Stomach smooth muscle (tissue), 2 donors: ENCODE results near the gene LANCL1.

Source experiments
- H3K27ac ChIP-seq: one replicate; pipeline ENCODE4 v1.7.0; 2013; ENCODE audit warnings: mild to moderate bottlenecking, low read length, inconsistent platforms
- H3K27me3 ChIP-seq, 2 donors: one replicate each; pipeline ENCODE4 v1.7.0; 2013; ENCODE audit warnings: low read length in 2 of 2; ENCODE audit not compliant: insufficient read depth in 2 of 2, control insufficient read depth in 1 of 2
- H3K36me3 ChIP-seq, 2 donors: one replicate each; pipeline ENCODE4 v1.7.0; 2013; ENCODE audit warnings: low read length in 2 of 2; ENCODE audit not compliant: control insufficient read depth in 2 of 2, insufficient read depth in 2 of 2
- H3K4me1 ChIP-seq: one replicate; pipeline ENCODE4 v1.7.0; 2013; ENCODE audit warnings: low read length; ENCODE audit not compliant: control insufficient read depth, insufficient read depth
- H3K4me3 ChIP-seq, 2 donors: one replicate each; pipeline ENCODE4 v1.7.0; 2013; ENCODE audit warnings: low read length in 2 of 2
- H3K9ac ChIP-seq, 2 donors: one replicate each; pipeline ENCODE4 v1.7.0; 2013; ENCODE audit warnings: low read length in 2 of 2, mild to moderate bottlenecking in 1 of 2
- H3K9me3 ChIP-seq, 2 donors: one replicate each; pipeline ENCODE4 v1.7.0; 2013; ENCODE audit warnings: low read length in 2 of 2; ENCODE audit not compliant: control insufficient read depth in 2 of 2
- donor health status: healthy.
- donor health status: Pancreatic carcinoma.

The LANCL1 gene, protein sequence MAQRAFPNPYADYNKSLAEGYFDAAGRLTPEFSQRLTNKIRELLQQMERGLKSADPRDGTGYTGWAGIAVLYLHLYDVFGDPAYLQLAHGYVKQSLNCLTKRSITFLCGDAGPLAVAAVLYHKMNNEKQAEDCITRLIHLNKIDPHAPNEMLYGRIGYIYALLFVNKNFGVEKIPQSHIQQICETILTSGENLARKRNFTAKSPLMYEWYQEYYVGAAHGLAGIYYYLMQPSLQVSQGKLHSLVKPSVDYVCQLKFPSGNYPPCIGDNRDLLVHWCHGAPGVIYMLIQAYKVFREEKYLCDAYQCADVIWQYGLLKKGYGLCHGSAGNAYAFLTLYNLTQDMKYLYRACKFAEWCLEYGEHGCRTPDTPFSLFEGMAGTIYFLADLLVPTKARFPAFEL

DNA sequence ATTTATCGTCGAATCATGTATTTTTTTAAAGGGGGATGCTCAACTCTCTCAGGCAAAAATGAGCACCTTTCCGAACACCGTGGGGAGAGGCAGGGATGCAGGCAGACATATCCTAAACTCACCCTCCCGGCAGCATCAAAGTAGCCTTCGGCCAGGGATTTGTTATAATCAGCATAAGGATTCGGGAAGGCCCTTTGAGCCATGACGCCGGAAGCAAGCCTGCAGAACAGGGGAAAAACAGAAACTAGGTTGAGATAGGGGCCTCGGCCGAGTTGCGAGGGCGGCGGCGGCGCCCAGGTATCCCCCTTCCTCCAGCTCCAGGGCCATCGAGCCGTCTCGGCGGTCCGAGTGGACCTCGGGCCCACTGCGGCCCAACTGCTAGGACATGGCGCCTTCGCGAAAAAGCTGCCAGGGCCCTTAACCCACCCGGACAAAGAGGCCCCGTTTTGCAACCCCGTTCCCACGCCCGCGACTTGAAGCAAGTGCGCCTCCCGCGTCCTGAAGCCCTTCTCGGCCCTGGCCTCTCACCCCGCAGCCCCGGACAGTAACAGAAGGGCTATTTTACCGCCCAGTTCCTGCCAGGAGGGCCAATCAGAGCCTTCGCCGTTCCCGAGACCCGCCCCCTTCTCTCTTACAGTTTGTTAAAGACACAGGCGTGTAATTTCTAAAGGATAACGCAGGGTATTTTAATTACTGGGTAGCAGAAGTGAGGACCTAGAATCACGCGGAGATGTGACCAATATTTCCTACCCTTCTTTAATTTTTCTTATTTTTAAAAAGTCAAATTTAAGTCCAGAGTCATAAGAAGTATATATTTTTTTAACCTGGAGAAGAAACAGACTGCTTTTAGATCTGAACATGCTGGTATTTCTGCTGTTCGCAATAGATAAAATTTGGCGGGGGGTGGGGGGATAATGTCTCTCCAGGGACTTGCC lies at the start of gene LANCL1:
TSS of gene LANCL1 (minus strand) at position 566 of the 935 bp plus-strand sequence. CDS start at position 203, 363 bp downstream.
- H3K4me3 ChIP-seq = peak within 1 kb of the TSS; percentile 89 to 90
- peak within 1 kb of the TSS; percentile 56 for H3K27ac ChIP-seq
- H3K36me3 ChIP-seq = peaks cover 5 to 8% of the 10 kb centered on the region in 2 donors
- H3K9ac ChIP-seq = peak within 1 kb of the TSS; percentile 81 to 91
- no peaks in the 10 kb centered on the region for H3K4me1 ChIP-seq
- H3K9me3 ChIP-seq = no peaks in the 10 kb centered on the region
- H3K27me3 ChIP-seq = no peaks in the 10 kb centered on the region

GRCh38 chr2:210524533-210524932 lies 48.0 kb upstream of the LANCL1 start:
- H3K27me3 ChIP-seq = no peaks in the 10 kb centered on the region
- no peak overlapping the region for H3K4me3 ChIP-seq
- H3K9me3 ChIP-seq = no peaks in the 10 kb centered on the region
- H3K36me3 ChIP-seq = no peaks in the 10 kb centered on the region
- H3K27ac ChIP-seq = no peak overlapping the region
- H3K4me1 ChIP-seq = no peaks in the 10 kb centered on the region
- no peak overlapping the region for H3K9ac ChIP-seq

DNA sequence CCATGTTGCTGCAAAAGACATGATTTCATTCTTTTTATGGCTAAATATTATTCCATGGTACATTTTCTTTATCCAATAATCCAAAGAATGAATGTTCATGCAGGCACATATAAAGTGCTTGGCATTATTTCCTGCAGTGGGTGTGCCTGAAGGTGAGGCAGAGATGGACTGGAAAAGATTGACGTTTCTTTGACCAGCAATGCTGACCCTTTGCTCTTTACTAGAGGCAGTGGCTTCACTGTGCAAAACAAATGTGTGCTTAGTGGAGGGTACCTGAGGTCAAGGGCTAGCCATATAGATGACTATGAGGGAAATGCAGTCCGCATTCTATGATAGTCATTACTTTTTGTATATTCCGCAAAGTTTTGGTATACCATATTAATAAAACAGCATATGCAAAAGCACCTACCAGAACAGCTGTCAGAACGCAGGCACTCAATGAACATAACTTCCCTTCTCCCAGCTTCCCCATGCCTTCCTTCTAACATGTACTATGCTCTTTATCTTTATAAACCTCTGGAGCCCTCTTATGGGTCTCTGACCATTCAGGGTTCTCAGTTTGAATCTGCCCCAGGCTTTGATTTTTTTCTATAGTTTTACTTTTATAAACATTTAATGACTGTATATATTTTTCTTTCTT lies 47.2 kb upstream of the LANCL1 start:
- Histone ChIP-seq H3K4me1 (no peaks in the 10 kb centered on the region), H3K4me3 (no peak overlapping the region), H3K9ac (no peak overlapping the region), H3K27ac (no peak overlapping the region), H3K27me3 (no peaks in the 10 kb centered on the region), H3K9me3 (no peaks in the 10 kb centered on the region), H3K36me3 (no peaks in the 10 kb centered on the region)

DNA sequence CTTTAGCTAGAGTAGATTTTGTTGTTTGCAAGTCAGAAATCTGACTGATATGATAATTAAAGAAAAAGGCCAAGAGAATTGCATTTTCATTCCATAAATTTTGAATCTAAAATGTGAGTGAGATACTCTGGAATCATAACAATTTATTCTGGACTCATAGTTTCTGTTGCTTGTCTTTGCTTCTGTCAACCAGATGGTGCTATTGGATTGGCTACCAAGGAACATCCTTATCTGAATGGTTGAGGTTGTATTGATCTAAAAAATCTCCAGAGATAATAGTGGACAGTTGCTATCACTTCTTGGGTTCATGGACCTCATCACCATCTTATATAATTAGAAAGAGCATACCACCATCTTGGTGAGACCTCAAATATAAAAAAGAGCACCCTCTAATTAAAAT lies 45.8 kb upstream of the LANCL1 start:
- no peaks in the 10 kb centered on the region for H3K36me3 ChIP-seq
- no peak overlapping the region for H3K27ac ChIP-seq
- no peaks in the 10 kb centered on the region for H3K9me3 ChIP-seq
- H3K4me3 ChIP-seq = no peak overlapping the region
- H3K9ac ChIP-seq = no peak overlapping the region
- H3K4me1 ChIP-seq = no peaks in the 10 kb centered on the region
- H3K27me3 ChIP-seq = no peaks in the 10 kb centered on the region

- Histone ChIP-seq H3K27me3 (no peaks in the 10 kb centered on the region), H3K9me3 (no peaks in the 10 kb centered on the region), H3K4me1 (no peaks in the 10 kb centered on the region), H3K36me3 (no peaks in the 10 kb centered on the region), H3K4me3 (no peak overlapping the region), H3K27ac (no peak overlapping the region), H3K9ac (no peak overlapping the region)
Measured at GRCh38 chr2:210519594-210519993, 43.0 kb upstream of the LANCL1 start.

GRCh38 chr2:210517264-210517663 lies 40.7 kb upstream of the LANCL1 start:
- Histone ChIP-seq H3K36me3 (no peaks in the 10 kb centered on the region), H3K9ac (no peak overlapping the region)

GRCh38 chr2:210515911-210516310 lies 39.4 kb upstream of the LANCL1 start:
- Histone ChIP-seq H3K36me3 (no peaks in the 10 kb centered on the region), H3K9ac (no peak overlapping the region), H3K27ac (no peak overlapping the region)

More at GRCh38 chr2:210517264-210517663, 40.7 kb upstream of the LANCL1 start:
- Histone ChIP-seq H3K27me3 (no peaks in the 10 kb centered on the region), H3K4me3 (no peak overlapping the region), H3K4me1 (no peaks in the 10 kb centered on the region), H3K9me3 (no peaks in the 10 kb centered on the region), H3K27ac (no peak overlapping the region)

DNA sequence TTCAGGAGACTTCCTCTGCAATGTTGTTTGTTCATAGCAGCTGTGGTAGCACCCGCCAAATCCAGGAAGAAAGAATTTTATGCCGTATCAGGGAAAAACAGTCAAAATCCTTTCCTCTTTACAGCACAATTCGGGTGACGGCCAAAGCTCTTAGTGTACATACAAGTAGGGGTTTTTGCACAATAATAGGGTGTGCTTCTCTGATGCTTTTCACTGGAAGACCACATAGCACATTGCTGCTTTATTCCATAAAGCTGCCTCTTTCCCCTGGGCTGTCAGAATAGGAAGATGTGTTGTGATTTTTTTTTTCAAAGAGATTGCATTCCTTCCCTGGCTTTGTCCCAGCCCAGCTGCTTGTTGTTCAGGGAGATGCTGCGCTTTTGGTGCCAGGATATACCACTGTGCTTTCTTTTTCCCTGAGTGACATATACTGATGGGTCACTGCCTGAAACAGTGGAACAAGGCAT lies 27.2 kb upstream of the LANCL1 start:
- H3K9ac ChIP-seq = no peak overlapping the region
- no peaks in the 10 kb centered on the region for H3K27me3 ChIP-seq
- no peak overlapping the region for H3K27ac ChIP-seq
- no peaks in the 10 kb centered on the region for H3K4me1 ChIP-seq
- H3K4me3 ChIP-seq = peak overlapping the region in 1 of 2 donors; percentile 23
- peaks cover 0 to 7% of the 10 kb centered on the region in 2 donors for H3K9me3 ChIP-seq
- H3K36me3 ChIP-seq = no peaks in the 10 kb centered on the region

More at GRCh38 chr2:210515911-210516310, 39.4 kb upstream of the LANCL1 start:
- Histone ChIP-seq H3K4me3 (no peak overlapping the region), H3K9me3 (no peaks in the 10 kb centered on the region), H3K4me1 (no peaks in the 10 kb centered on the region), H3K27me3 (no peaks in the 10 kb centered on the region)

DNA sequence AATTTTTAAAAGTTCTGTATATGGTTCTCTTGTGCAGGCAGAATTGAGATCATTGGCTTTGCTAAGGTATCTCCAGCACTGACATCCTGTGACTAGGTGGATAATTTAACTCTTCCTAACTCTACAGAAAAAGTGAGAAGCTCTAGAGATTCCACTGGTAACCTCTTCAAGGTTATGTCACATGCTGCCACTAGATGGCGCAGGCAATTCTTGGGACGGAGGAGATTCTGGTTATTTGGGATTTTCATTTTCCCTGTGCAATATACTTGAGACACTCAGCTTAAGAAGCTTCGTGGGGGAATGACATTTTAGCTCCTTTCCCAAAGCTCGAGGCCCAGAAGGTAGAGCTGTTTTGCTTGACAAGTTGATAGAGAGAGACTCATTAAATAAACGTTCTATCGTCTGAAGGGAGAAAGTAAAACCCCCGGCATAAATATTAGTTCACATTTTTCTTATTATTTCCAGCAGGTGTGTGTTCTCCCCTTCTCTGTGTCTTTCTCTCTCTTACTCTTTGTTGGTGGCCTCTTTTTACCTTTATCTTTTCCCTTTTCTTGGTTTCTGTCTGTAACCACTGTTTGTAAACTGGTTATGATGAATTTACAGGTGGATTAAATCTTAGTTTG lies 26.6 kb upstream of the LANCL1 start:
- Histone ChIP-seq H3K9me3 (peaks cover 0 to 7% of the 10 kb centered on the region in 2 donors), H3K9ac (peak overlapping the region in 1 of 2 donors; percentile 23), H3K4me3 (peak overlapping the region; percentile 22 to 23), H3K27me3 (no peaks in the 10 kb centered on the region), H3K36me3 (no peaks in the 10 kb centered on the region), H3K4me1 (no peaks in the 10 kb centered on the region), H3K27ac (no peak overlapping the region)

DNA sequence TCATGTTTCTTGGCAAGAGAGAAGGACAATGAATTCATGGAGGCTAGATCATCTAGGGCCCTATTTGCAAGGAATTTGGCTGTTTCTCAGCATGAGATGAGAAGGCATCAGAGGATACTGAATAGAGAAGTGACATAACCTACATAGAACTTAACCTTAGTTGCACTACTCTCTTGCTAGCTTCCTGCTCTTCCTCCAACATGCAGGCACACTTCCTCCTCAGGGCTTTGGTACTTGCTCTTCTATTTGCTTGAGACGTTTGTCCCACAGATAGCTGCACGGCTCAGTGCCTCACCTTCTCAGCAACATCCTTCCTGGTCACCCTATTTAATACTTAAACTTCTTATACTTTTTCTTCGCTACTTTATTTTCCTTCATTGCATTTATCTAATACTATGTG lies 20.0 kb upstream of the LANCL1 start:
- no peak overlapping the region for H3K9ac ChIP-seq
- no peaks in the 10 kb centered on the region for H3K9me3 ChIP-seq
- no peaks in the 10 kb centered on the region for H3K4me1 ChIP-seq
- H3K27ac ChIP-seq = no peak overlapping the region
- H3K4me3 ChIP-seq = no peak overlapping the region
- H3K27me3 ChIP-seq = no peaks in the 10 kb centered on the region
- no peaks in the 10 kb centered on the region for H3K36me3 ChIP-seq
